ENCODE results near the gene CENPB.

The CENPB gene

GRCh38 chr20:3759884-3760283, 26.7 kb downstream of the CENPB start:
- no peak overlapping the region for H3K4me3 ChIP-seq (ENCODE audit: low read length)
- peaks cover 19% of the 10 kb centered on the region for H3K36me3 ChIP-seq (ENCODE audit: control insufficient read depth, low read length)
- no peak overlapping the region for H3K27ac ChIP-seq (ENCODE audit: low read depth, low read length)
- no peaks in the 10 kb centered on the region for H3K9me3 ChIP-seq (ENCODE audit: control insufficient read depth, insufficient read depth, low read length)
- peaks cover 25% of the 10 kb centered on the region for H3K79me2 ChIP-seq (ENCODE audit: control insufficient read depth, low read length)
- no peak overlapping the region for H3K4me2 ChIP-seq (ENCODE audit: low read length)
- TF ChIP-seq EZH2phosphoT487 (IDR thresholded peaks at IDR 0.05; ENCODE audit: borderline replicate concordance, low read length) (no peak), CTCF (IDR thresholded peaks at IDR 0.05; ENCODE audit: low read depth, low read length, poor library complexity, severe bottlenecking) (no peak)
- H3F3A ChIP-seq (ENCODE audit: control insufficient read depth, insufficient read depth): no peaks in the 10 kb centered on the region
- no peaks in the 10 kb centered on the region for H3K4me1 ChIP-seq (ENCODE audit: control insufficient read depth, low read length)
- H3K27me3 ChIP-seq (ENCODE audit: control insufficient read depth, low read length): no peaks in the 10 kb centered on the region
- no peaks in the 10 kb centered on the region for H4K20me1 ChIP-seq (ENCODE audit: control insufficient read depth, insufficient read depth, low read depth, low read length)
- H3K9me2 ChIP-seq (replicated peaks; ENCODE audit: control insufficient read depth, low read length): no peaks in the 10 kb centered on the region

- Histone ChIP-seq H3K9me3 (ENCODE audit: control insufficient read depth, insufficient read depth, low read length) (no peaks in the 10 kb centered on the region), H3K4me3 (ENCODE audit: low read length) (no peak overlapping the region), H3K27ac (ENCODE audit: low read depth, low read length) (no peak overlapping the region), H3K4me1 (ENCODE audit: control insufficient read depth, low read length) (no peaks in the 10 kb centered on the region), H3K4me2 (ENCODE audit: low read length) (no peak overlapping the region), H3K36me3 (ENCODE audit: control insufficient read depth, low read length) (peaks cover 19% of the 10 kb centered on the region), H4K20me1 (ENCODE audit: control insufficient read depth, insufficient read depth, low read depth, low read length) (no peaks in the 10 kb centered on the region), H3K9me2 (replicated peaks; ENCODE audit: control insufficient read depth, low read length) (no peaks in the 10 kb centered on the region), H3K79me2 (ENCODE audit: control insufficient read depth, low read length) (peaks cover 20% of the 10 kb centered on the region), H3F3A (ENCODE audit: control insufficient read depth, insufficient read depth) (no peaks in the 10 kb centered on the region), H3K27me3 (ENCODE audit: control insufficient read depth, low read length) (no peaks in the 10 kb centered on the region)
- TF ChIP-seq CTCF (IDR thresholded peaks at IDR 0.05; ENCODE audit: low read depth, low read length, poor library complexity, severe bottlenecking): no peak
- TF ChIP-seq EZH2phosphoT487 (IDR thresholded peaks at IDR 0.05; ENCODE audit: borderline replicate concordance, low read length): no peak
Measured at GRCh38 chr20:3759316-3759823, 27.2 kb downstream of the CENPB start.

- Histone ChIP-seq H3F3A (ENCODE audit: control insufficient read depth, insufficient read depth) (no peaks in the 10 kb centered on the region), H3K27me3 (ENCODE audit: control insufficient read depth, low read length) (no peaks in the 10 kb centered on the region), H3K4me1 (ENCODE audit: control insufficient read depth, low read length) (no peaks in the 10 kb centered on the region), H3K79me2 (ENCODE audit: control insufficient read depth, low read length) (peaks cover 12% of the 10 kb centered on the region), H4K20me1 (ENCODE audit: control insufficient read depth, insufficient read depth, low read depth, low read length) (no peaks in the 10 kb centered on the region), H3K9me2 (replicated peaks; ENCODE audit: control insufficient read depth, low read length) (no peaks in the 10 kb centered on the region), H3K4me2 (ENCODE audit: low read length) (no peak overlapping the region), H3K9me3 (ENCODE audit: control insufficient read depth, insufficient read depth, low read length) (no peaks in the 10 kb centered on the region), H3K4me3 (ENCODE audit: low read length) (no peak overlapping the region), H3K36me3 (ENCODE audit: control insufficient read depth, low read length) (peaks cover 19% of the 10 kb centered on the region), H3K27ac (ENCODE audit: low read depth, low read length) (no peak overlapping the region)
- TF ChIP-seq CTCF (IDR thresholded peaks at IDR 0.05; ENCODE audit: low read depth, low read length, poor library complexity, severe bottlenecking) (no peak), EZH2phosphoT487 (IDR thresholded peaks at IDR 0.05; ENCODE audit: borderline replicate concordance, low read length) (no peak)
Measured at GRCh38 chr20:3758566-3758965, 28.0 kb downstream of the CENPB start.

Data from DOHH2 (cell line).